ENCODE data around the gene SAP30BP.

SAP30BP gene

GRCh38 chr17:75664099-75664549, 3.0 kb upstream of the SAP30BP start:
- TF ChIP-seq CTCF (IDR thresholded peaks at IDR 0.05) (no peak), ZFX (IDR thresholded peaks at IDR 0.05; ENCODE audit: borderline replicate concordance) (no peak)
- no peak overlapping the region for H3K27ac ChIP-seq

- H3K27ac ChIP-seq: no peak overlapping the region
- TF ChIP-seq CTCF (IDR thresholded peaks at IDR 0.05) (no peak), ZFX (IDR thresholded peaks at IDR 0.05; ENCODE audit: borderline replicate concordance) (no peak)
Observed at GRCh38 chr17:75665981-75666380, 1.2 kb upstream of the SAP30BP start.

- TF ChIP-seq CTCF (IDR thresholded peaks at IDR 0.05) (no peak), ZFX (IDR thresholded peaks at IDR 0.05; ENCODE audit: borderline replicate concordance) (no peak)
- H3K27ac ChIP-seq: peak overlapping the region; percentile 49; the same call in 1 of the 2 replicates
Observed at GRCh38 chr17:75667825-75668224, 687 bp downstream of the SAP30BP start.

GRCh38 chr17:75668489-75668888, 1.4 kb downstream of the SAP30BP start:
- H3K27ac ChIP-seq: no peak overlapping the region

GRCh38 chr17:75670868-75671267, 3.7 kb downstream of the SAP30BP start:
- no peak overlapping the region for H3K27ac ChIP-seq
- TF ChIP-seq ZFX (IDR thresholded peaks at IDR 0.05; ENCODE audit: borderline replicate concordance) (no peak), CTCF (IDR thresholded peaks at IDR 0.05) (no peak)

More at GRCh38 chr17:75668489-75668888, 1.4 kb downstream of the SAP30BP start:
- no peak for TF ChIP-seq ZFX (IDR thresholded peaks at IDR 0.05; ENCODE audit: borderline replicate concordance)
- TF ChIP-seq CTCF (IDR thresholded peaks at IDR 0.05): no peak

- no peak overlapping the region for H3K27ac ChIP-seq
- no peak for TF ChIP-seq CTCF (IDR thresholded peaks at IDR 0.05)
- TF ChIP-seq ZFX (IDR thresholded peaks at IDR 0.05; ENCODE audit: borderline replicate concordance): no peak
Observed at GRCh38 chr17:75672011-75672410, 4.9 kb downstream of the SAP30BP start.

- H3K27ac ChIP-seq: no peak overlapping the region
- TF ChIP-seq CTCF (IDR thresholded peaks at IDR 0.05) (no peak), ZFX (IDR thresholded peaks at IDR 0.05; ENCODE audit: borderline replicate concordance) (no peak)
Observed at GRCh38 chr17:75673487-75673886, 6.3 kb downstream of the SAP30BP start.

Measured in 22Rv1 (cell line).